K562 (cell line): ENCODE results near the gene C22orf39. TPM values are rescaled to one million over a fixed set of nuclear protein-coding genes. Genes with fewer than 3 reads are reported as not detected.

ENCODE experiments used
- CBX2 ChIP-seq: fragments of 200-600 bp; sonication (generic); IDR thresholded peaks from one replicate; pipeline ENCODE4 v1.6.1; 2012; ENCODE audit warnings: mild to moderate bottlenecking, low read length, inconsistent platforms; ENCODE audit not compliant: insufficient read depth, poor library complexity, severe bottlenecking
- CBX5 ChIP-seq: IDR thresholded peaks from 2 replicates; pipeline ENCODE4 v1.6.1; 2014; ENCODE audit warnings: low read depth, borderline replicate concordance
- CHCHD3 ChIP-seq: fragments of 250-450 bp; sonication (Bioruptor Pico); IDR thresholded peaks from 2 replicates; pipeline ENCODE4 v2.1.2; 2022; ENCODE audit warnings: mild to moderate bottlenecking
- ERF ChIP-seq: fragments of 450-650 bp; formaldehyde crosslinking; IDR thresholded peaks from 2 replicates; pipeline ENCODE4 v1.4.0; 2020; ENCODE audit warnings: mild to moderate bottlenecking, mixed read lengths
- EZH2 ChIP-seq: IDR thresholded peaks from 2 replicates; pipeline ENCODE4 v1.6.1; 2012; ENCODE audit warnings: low read depth, mild to moderate bottlenecking, inconsistent platforms, low read length, borderline replicate concordance
- HES1 ChIP-seq: fragments of 450-650 bp; IDR thresholded peaks from 2 replicates; pipeline ENCODE4 v1.6.1; 2016; ENCODE audit warnings: low read depth, mild to moderate bottlenecking, moderate library complexity
- HLTF ChIP-seq: fragments of 450-650 bp; IDR thresholded peaks from 2 replicates; pipeline ENCODE4 v1.6.1; 2016
- KAT8 ChIP-seq: fragments of 450-650 bp; IDR thresholded peaks from 2 replicates; pipeline ENCODE4 v1.6.1; 2016; ENCODE audit warnings: low read depth, mild to moderate bottlenecking
- KLF10 ChIP-seq: fragments of 250-450 bp; sonication (Bioruptor Pico); IDR thresholded peaks from 2 replicates; pipeline ENCODE4 v1.6.1; 2021; ENCODE audit warnings: matching md5 sums
- MCM7 ChIP-seq, 2 experiments: fragments of 450-650 bp; IDR thresholded peaks; 2 replicates each; pipeline ENCODE4 v1.6.1; 2016 to 2018
- MECOM ChIP-seq: fragments of 250-450 bp; sonication (Bioruptor Pico); IDR thresholded peaks from 2 replicates; pipeline ENCODE4 v1.8.0; 2022; ENCODE audit warnings: inconsistent platforms
- NR1H2 ChIP-seq: sonication (generic); formaldehyde crosslinking; IDR thresholded peaks from 2 replicates; pipeline ENCODE4 v1.4.0; 2020; ENCODE audit warnings: mild to moderate bottlenecking, missing genetic modification reagents
- POLR2G ChIP-seq: fragments of 200-400 bp; formaldehyde crosslinking; IDR thresholded peaks from 2 replicates; pipeline ENCODE4 v1.6.1; 2017; ENCODE audit warnings: low read depth, mild to moderate bottlenecking, antibody characterized with exemption, low read length, moderate library complexity
- POLR3G ChIP-seq: IDR thresholded peaks from 2 replicates; pipeline ENCODE4 v1.6.1; 2011; ENCODE audit not compliant: insufficient read length, insufficient replicate concordance; ENCODE audit errors: extremely low read depth
- PREB ChIP-seq: sonication (generic); formaldehyde crosslinking; IDR thresholded peaks from 2 replicates; pipeline ENCODE4 v1.8.1; 2023; ENCODE audit warnings: mild to moderate bottlenecking, missing genetic modification reagents
- PTRF ChIP-seq: fragments of 450-650 bp; IDR thresholded peaks from 2 replicates; pipeline ENCODE4 v1.6.1; 2016; ENCODE audit warnings: mild to moderate bottlenecking, missing genetic modification characterization, missing compliant biosample characterization
- RBM17 ChIP-seq: fragments of 200-400 bp; formaldehyde crosslinking; IDR thresholded peaks from 2 replicates; pipeline ENCODE4 v1.6.1; 2017; ENCODE audit warnings: low read depth, mild to moderate bottlenecking, low read length, borderline replicate concordance
- RBM34 ChIP-seq: fragments of 200-400 bp; formaldehyde crosslinking; IDR thresholded peaks from 2 replicates; pipeline ENCODE4 v1.6.1; 2018; ENCODE audit warnings: low read length, borderline replicate concordance; ENCODE audit not compliant: insufficient read depth
- SAFB2 ChIP-seq: fragments of 200-400 bp; formaldehyde crosslinking; IDR thresholded peaks from 2 replicates; pipeline ENCODE4 v1.6.1; 2018; ENCODE audit warnings: borderline replicate concordance, low read length, low read depth, moderate library complexity; ENCODE audit not compliant: severe bottlenecking
- SLC30A9 ChIP-seq: fragments of 250-450 bp; sonication (Bioruptor Pico); IDR thresholded peaks from 2 replicates; pipeline ENCODE4 v1.8.0; 2022; ENCODE audit warnings: mild to moderate bottlenecking, moderate library complexity
- SMARCE1 ChIP-seq: fragments of 450-650 bp; IDR thresholded peaks from 2 replicates; pipeline ENCODE4 v1.7.1; 2016; ENCODE audit warnings: mild to moderate bottlenecking
- STAT5A ChIP-seq: IDR thresholded peaks from 2 replicates; pipeline ENCODE4 v1.6.1; 2012; ENCODE audit warnings: low read length, inconsistent platforms, borderline replicate concordance
- TARDBP ChIP-seq: fragments of 450-650 bp; IDR thresholded peaks from 2 replicates; pipeline ENCODE4 v1.6.1; 2016
- TSC22D4 ChIP-seq: fragments of 450-650 bp; IDR thresholded peaks from 2 replicates; pipeline ENCODE4 v1.6.1; 2016; ENCODE audit warnings: missing genetic modification characterization, missing biosample characterization, control low read depth
- ZNF212 ChIP-seq: fragments of 450-650 bp; formaldehyde crosslinking; IDR thresholded peaks from 2 replicates; pipeline ENCODE4 v1.4.0; 2020; ENCODE audit warnings: mild to moderate bottlenecking
- ZNF274 ChIP-seq: IDR thresholded peaks from 2 replicates; pipeline ENCODE4 v1.6.1; 2011; ENCODE audit warnings: low read depth, mild to moderate bottlenecking, low read length, moderate library complexity, borderline replicate concordance
- ZNF586 ChIP-seq: fragments of 450-650 bp; formaldehyde crosslinking; conservative IDR thresholded peaks from 2 replicates; pipeline ENCODE4 v1.4.0; 2020; ENCODE audit warnings: mild to moderate bottlenecking, moderate library complexity
- ZSCAN32 ChIP-seq: fragments of 450-650 bp; formaldehyde crosslinking; IDR thresholded peaks from 2 replicates; pipeline ENCODE4 v1.4.0; 2020; ENCODE audit warnings: mild to moderate bottlenecking, moderate library complexity
- polyA plus RNA-seq, 8 experiments: library from polyadenylated mRNA; depleted of rRNA in 4 of 8; stranded (reverse) in 5 of 8; unstranded in 3 of 8; fragments of >200 nt; fragmentation: Nextera tagmentation in 2 of 8; fragmentation: Illumina TruSeq in 1 of 8; extraction: Ambion mirVana in 2 of 8; extraction: Trizol in 1 of 8; gene quantifications; 2 replicates each; pipeline versions ENCODE4 v1.2.1 to v1.2.3, GENCODE V29; 2011 to 2014; ENCODE audit warnings: inconsistent platforms in 1 of 8, missing spikeins in 1 of 8
- total RNA-seq, 7 experiments: library from RNA; depleted of rRNA in 6 of 7; stranded (reverse); fragments of >200 nt in 6 of 7; fragmentation: Illumina TruSeq in 2 of 7; extraction: Trizol in 2 of 7; gene quantifications; 2 replicates each; pipeline versions ENCODE4 v1.2.1 to v1.2.3, GENCODE V29; 2011 to 2021; ENCODE audit warnings: low replicate concordance in 1 of 7
- TF ChIP-seq, protein P1 (sequence below): fragments of 250-450 bp; sonication (Bioruptor Pico); IDR thresholded peaks from 2 replicates; pipeline ENCODE4 v1.4.0; 2020; ENCODE audit warnings: mild to moderate bottlenecking, moderate library complexity

C22orf39 gene
- total and polyA plus RNA-seq, 9 of the 15 experiments (the other 6 are each of a cell fraction or from before 2014, with no cell fraction given), result 20.4 to 139 (median 66.8) TPM

DNA sequence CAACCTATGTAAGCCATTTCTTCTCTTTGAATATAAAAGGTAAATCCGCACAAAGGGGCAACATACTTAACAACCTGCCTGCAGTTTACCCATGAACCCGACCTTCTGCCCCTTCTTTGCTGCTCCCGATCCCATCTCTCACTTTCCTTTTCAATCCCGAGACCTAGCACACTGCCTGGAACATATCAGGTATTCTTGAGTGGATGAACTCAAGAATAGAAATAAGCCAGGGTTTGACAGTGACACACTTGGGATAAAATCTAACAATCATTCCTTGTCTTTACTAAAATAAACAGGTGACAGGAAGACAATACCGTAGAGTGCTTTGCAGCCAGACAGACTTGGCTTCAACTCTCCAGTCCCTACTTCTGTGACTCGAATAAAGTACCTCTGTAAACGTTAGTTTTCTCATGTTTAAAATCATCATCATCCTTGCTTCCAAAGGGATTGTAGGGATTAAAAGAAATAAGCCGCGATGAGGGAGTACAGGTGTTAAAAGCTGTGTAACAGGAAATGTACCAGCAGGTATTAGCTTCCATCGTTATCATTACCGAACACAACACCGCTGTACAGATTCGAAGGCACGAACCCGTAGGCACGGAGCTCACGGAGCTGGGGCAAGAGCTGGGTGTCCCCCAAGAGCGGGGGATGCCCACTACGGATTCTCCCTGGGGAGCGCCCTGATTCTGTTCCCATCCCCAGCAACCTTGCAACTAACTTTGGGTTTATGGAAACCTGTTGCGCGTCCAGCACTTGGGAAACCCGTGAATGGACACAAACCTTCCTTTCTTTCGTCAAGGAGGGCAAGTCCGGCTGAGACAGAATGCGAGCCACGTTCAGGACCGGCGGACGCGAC, 30.8 kb upstream of the C22orf39 start (continued):
- TF ChIP-seq TSC22D4 (tag) (peak; percentile 84; the same call in 1 of the 2 replicates), ZNF586 (CRISPR knock-in tag) (no peak), PREB (CRISPR knock-in tag) (no peak), MECOM (CRISPR knock-in tag) (no peak), SMARCE1 (no peak), RBM34 (no peak), ZNF274 (no peak; the same call in 1 of the 2 replicates), CBX2 (no peak), HES1 (no peak), SAFB2 (no peak), CBX5 (no peak), ZSCAN32 (CRISPR knock-in tag) (no peak), ZNF212 (CRISPR knock-in tag) (0 out of 2 replicates have a peak, but pooled peaks have one; percentile 3), EZH2 (no peak), NR1H2 (CRISPR knock-in tag) (no peak), TARDBP (no peak), KAT8 (no peak), SLC30A9 (CRISPR knock-in tag) (no peak), ERF (CRISPR knock-in tag) (no peak), HLTF (no peak), STAT5A (no peak), POLR2G (no peak), MCM7 (IDR thresholded peaks at IDR 0.05) (no peak), KLF10 (CRISPR knock-in tag) (no peak), PTRF (tag) (0 out of 2 replicates have a peak, but pooled peaks have one; percentile 30), POLR3G (no peak), RBM17 (no peak), CHCHD3 (CRISPR knock-in tag) (no peak)
- TF ChIP-seq, protein P1, sequence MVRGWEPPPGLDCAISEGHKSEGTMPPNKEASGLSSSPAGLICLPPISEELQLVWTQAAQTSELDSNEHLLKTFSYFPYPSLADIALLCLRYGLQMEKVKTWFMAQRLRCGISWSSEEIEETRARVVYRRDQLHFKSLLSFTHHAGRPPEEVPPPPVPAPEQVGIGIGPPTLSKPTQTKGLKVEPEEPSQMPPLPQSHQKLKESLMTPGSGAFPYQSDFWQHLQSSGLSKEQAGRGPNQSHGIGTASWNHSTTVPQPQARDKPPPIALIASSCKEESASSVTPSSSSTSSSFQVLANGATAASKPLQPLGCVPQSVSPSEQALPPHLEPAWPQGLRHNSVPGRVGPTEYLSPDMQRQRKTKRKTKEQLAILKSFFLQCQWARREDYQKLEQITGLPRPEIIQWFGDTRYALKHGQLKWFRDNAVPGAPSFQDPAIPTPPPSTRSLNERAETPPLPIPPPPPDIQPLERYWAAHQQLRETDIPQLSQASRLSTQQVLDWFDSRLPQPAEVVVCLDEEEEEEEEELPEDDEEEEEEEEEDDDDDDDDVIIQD (CRISPR knock-in tag), result no peak
